Natural killer cell (primary cell): ENCODE data around the gene SORCS2. TPM values are rescaled to one million over a fixed set of nuclear protein-coding genes. Genes with fewer than 3 reads are reported as not detected.

Experiments used
- ATAC-seq, 3 donors: fragments of 150-1000 bp in 2 of 3; fragments of 200-7000 bp in 1 of 3; cut with Tn5 transposase; 1 replicate in 1 of 3; 2 replicates in 2 of 3; pipeline ENCODE4 v1.10.0; 2021; ENCODE audit warnings: mild to moderate bottlenecking in 2 of 3, moderate library complexity in 2 of 3
- DNase-seq, 2 donors: peaks; one replicate each; pipeline versions ENCODE4 v3.0.0 to v3.0.0-alpha.2; 2013 to 2021; ENCODE audit warnings: mixed read lengths in 1 of 2
- H3K27ac ChIP-seq: one replicate; pipeline ENCODE4 v1.5.1; 2013; ENCODE audit warnings: mild to moderate bottlenecking, low read length
- H3K27me3 ChIP-seq: one replicate; pipeline ENCODE4 v1.6.1; 2013; ENCODE audit warnings: low read length; ENCODE audit not compliant: control insufficient read depth, insufficient read depth
- H3K36me3 ChIP-seq: one replicate; pipeline ENCODE4 v1.6.1; 2013; ENCODE audit warnings: low read length; ENCODE audit not compliant: control insufficient read depth, insufficient read depth
- H3K4me1 ChIP-seq: one replicate; pipeline ENCODE4 v1.6.1; 2013; ENCODE audit warnings: low read length; ENCODE audit not compliant: control insufficient read depth, insufficient read depth
- H3K4me3 ChIP-seq: one replicate; pipeline ENCODE4 v1.5.1; 2013; ENCODE audit warnings: low read length
- H3K9me3 ChIP-seq: one replicate; pipeline ENCODE4 v1.6.1; 2013; ENCODE audit warnings: low read length; ENCODE audit not compliant: control insufficient read depth, insufficient read depth
- H3K27ac Mint-ChIP-seq, 2 donors: one replicate each; pipeline ENCODE4 v1.8.0; 2022; ENCODE audit warnings: mild to moderate bottlenecking in 2 of 2, mixed read lengths in 2 of 2, moderate library complexity in 1 of 2
- H3K27me3 Mint-ChIP-seq, 2 donors: one replicate each; pipeline ENCODE4 v1.8.0; 2022; ENCODE audit warnings: low read depth in 2 of 2, mixed read lengths in 2 of 2
- H3K36me3 Mint-ChIP-seq: one replicate; pipeline ENCODE4 v1.8.0; 2022; ENCODE audit warnings: mixed read lengths
- H3K4me1 Mint-ChIP-seq, 2 donors: one replicate each; pipeline ENCODE4 v1.8.0; 2022; ENCODE audit warnings: mixed read lengths in 2 of 2
- H3K4me3 Mint-ChIP-seq: one replicate; pipeline ENCODE4 v1.8.0; 2022; ENCODE audit warnings: mild to moderate bottlenecking, moderate library complexity, mixed read lengths
- H3K9me3 Mint-ChIP-seq, 2 donors: one replicate each; pipeline ENCODE4 v1.8.0; 2022; ENCODE audit warnings: mixed read lengths in 2 of 2
- WGBS: methylation state at CpG from one replicate; pipeline ENCODE4 v1.1.7; 2013; ENCODE audit warnings: missing lambda C conversion rate; ENCODE audit not compliant: insufficient coverage; 5-methylcytosine and 5-hydroxymethylcytosine counted together
- intact Hi-C: fragments of 100-400 bp; cut with micrococcal nuclease; formaldehyde crosslinking; loops from one replicate; pipeline ENCODE4 v1.14.2; 2022
- total RNA-seq, 4 donors: library from RNA; stranded (reverse); fragments of 120-200 nt in 1 of 4; gene quantifications; one replicate each; pipeline versions ENCODE4 v1.2.3 to v1.2.4, GENCODE V29; 2013 to 2022
- TF ChIP-seq, protein P1 (sequence below): fragments of 200-600 bp; IDR thresholded peaks from one replicate; pipeline ENCODE4 v1.8.0; 2022; ENCODE audit warnings: antibody characterized with exemption

The SORCS2 gene
- total RNA-seq, 3 donors from 2014 or later (not counting 1 experiment from before 2014, with no cell fraction given): 1.2 to 2.5 (median 1.4) TPM

DNA sequence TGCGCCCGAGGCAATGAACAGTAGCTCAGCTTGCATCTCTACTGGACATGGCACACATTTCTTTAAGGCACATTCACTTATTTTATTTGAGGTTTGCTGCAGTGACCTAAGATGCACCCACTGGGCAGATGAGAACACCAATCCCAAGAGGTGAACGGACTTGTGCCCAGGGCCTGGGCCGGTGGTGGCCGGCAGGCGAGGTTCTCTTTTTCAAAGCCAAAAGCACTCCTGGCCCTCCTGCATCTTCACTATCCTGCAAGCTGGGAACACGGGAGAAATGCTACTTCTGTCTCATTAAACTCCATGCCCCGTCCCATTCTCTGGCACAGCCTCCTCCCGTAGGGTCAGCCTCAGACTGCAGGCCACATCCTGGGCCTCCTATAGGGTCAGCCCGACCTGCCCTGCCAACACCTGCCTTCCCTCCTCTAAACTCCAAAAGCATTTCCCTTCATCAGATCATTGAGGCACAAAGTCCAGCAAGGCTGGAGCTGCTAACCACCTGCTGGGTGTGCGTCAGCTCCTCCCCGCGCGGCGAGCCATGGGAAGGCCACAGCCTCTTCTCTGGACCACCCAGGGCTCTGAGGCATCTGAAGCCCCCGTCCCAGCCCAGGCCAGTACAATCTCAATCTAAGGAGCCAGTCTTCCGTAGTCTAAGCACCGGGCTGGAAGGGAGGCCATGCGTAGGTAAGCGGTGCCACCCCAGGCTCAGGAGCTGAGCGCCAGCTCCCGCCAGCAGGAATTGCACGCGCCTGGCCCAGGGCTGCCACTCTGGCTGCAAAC lies 581.3 kb downstream of the SORCS2 start:
- no peaks in the 10 kb centered on the region for H3K27me3 Mint-ChIP-seq
- WGBS: 88% methylated on average over 24 of the region's 24 CpGs
- TF ChIP-seq, protein P1, sequence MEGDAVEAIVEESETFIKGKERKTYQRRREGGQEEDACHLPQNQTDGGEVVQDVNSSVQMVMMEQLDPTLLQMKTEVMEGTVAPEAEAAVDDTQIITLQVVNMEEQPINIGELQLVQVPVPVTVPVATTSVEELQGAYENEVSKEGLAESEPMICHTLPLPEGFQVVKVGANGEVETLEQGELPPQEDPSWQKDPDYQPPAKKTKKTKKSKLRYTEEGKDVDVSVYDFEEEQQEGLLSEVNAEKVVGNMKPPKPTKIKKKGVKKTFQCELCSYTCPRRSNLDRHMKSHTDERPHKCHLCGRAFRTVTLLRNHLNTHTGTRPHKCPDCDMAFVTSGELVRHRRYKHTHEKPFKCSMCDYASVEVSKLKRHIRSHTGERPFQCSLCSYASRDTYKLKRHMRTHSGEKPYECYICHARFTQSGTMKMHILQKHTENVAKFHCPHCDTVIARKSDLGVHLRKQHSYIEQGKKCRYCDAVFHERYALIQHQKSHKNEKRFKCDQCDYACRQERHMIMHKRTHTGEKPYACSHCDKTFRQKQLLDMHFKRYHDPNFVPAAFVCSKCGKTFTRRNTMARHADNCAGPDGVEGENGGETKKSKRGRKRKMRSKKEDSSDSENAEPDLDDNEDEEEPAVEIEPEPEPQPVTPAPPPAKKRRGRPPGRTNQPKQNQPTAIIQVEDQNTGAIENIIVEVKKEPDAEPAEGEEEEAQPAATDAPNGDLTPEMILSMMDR: no peak
- ATAC-seq (no peak), DNase-seq (no peak)
- no peak overlapping the region for H3K27ac Mint-ChIP-seq
- peaks cover 7% of the 10 kb centered on the region for H3K4me1 ChIP-seq
- no peaks in the 10 kb centered on the region for H3K9me3 ChIP-seq
- H3K9me3 Mint-ChIP-seq: no peaks in the 10 kb centered on the region
- no peak overlapping the region for H3K4me3 Mint-ChIP-seq
- no peak overlapping the region for H3K4me3 ChIP-seq
- no peaks in the 10 kb centered on the region for H3K27me3 ChIP-seq
- intact Hi-C loops: no loop called here
- H3K27ac ChIP-seq: no peak overlapping the region
- no peaks in the 10 kb centered on the region for H3K36me3 ChIP-seq
- H3K36me3 Mint-ChIP-seq: no peaks in the 10 kb centered on the region
- H3K4me1 Mint-ChIP-seq: no peaks in the 10 kb centered on the region

DNA sequence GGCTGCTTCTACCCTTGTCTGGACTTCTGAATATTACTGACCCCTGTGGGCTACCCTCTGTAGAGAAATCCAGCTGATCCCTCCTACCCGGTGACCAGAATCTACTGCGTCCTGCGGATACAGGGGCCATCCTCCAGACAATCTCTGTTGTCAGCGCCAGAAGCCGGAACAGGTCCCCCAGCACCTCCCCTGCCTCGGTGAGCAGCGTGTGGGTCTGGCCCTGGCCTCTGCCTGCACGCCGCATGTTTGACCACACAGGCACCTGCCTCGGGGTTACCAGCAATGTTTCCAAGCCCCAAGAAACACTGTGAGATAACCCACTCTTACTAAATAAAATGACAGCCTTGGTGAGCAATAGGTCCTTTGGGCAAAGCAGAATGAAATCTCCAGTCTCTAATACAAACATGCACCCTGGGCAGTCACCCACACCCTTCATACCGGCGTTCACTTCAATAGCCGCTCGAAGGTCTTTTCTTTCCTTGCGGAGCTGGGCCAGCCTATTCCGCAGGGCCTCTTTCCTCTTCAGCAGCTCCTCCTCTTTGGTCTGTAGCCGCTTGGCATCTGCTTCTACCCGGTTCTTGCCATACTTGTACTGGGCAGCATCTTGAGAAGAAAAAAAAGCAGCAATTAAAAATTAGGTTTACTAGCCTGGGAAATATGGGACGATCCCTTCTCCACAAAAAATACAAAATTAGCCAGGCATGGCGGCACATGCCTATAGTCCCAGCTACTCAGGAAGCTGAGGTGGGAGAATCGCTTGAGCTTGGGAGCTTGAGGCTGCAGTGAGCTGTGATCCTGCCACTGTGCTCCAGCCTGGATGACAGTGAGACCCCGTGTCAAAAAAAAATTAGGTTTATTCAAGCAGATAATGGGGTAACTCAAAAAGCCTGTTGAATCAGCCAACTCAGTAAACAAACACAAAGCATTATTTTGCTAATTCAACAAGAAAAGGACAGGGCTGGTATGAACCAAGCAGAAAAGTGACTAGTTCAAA lies 582.3 kb downstream of the SORCS2 start:
- TF ChIP-seq, protein P1: no peak
- Mint-ChIP-seq H3K36me3 (no peaks in the 10 kb centered on the region), H3K9me3 (no peaks in the 10 kb centered on the region), H3K4me3 (no peak overlapping the region), H3K27me3 (no peaks in the 10 kb centered on the region), H3K4me1 (no peaks in the 10 kb centered on the region), H3K27ac (no peak overlapping the region)
- H3K4me1 ChIP-seq: peaks cover 7% of the 10 kb centered on the region
- no peaks in the 10 kb centered on the region for H3K27me3 ChIP-seq
- H3K36me3 ChIP-seq: no peaks in the 10 kb centered on the region
- intact Hi-C loops: no loop called here
- ATAC-seq: no peak
- no peaks in the 10 kb centered on the region for H3K9me3 ChIP-seq
- 90% methylated on average over 21 of the region's 22 CpGs for WGBS
- no peak overlapping the region for H3K4me3 ChIP-seq
- DNase-seq: no peak
- H3K27ac ChIP-seq: no peak overlapping the region

DNA sequence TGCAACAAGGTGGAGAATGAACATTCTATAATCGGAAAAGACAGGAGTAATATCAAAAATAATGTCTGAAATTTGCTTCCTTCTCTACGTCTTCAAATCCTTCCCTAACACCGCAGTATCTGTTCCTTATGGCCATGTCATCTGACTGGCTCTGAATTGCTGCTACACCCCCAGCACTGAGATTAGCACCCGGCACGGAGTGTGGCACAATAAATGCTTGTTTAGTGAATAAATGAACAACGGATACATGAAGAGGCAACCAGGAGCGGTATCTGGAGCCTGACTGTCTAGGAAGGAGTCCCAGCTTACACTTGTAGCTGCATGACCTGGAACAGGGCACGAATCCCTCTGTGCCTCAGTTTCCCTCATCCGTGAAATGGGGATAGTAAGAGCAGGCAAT lies 583.1 kb downstream of the SORCS2 start:
- Histone ChIP-seq H3K36me3 (no peaks in the 10 kb centered on the region), H3K27ac (no peak overlapping the region), H3K27me3 (no peaks in the 10 kb centered on the region), H3K4me3 (no peak overlapping the region), H3K4me1 (peaks cover 7% of the 10 kb centered on the region), H3K9me3 (no peaks in the 10 kb centered on the region)
- whole genome bisulfite sequencing: 87% methylated on average over 6 of the region's 9 CpGs
- Mint-ChIP-seq H3K36me3 (no peaks in the 10 kb centered on the region), H3K4me1 (no peaks in the 10 kb centered on the region), H3K27ac (no peak overlapping the region), H3K27me3 (no peaks in the 10 kb centered on the region), H3K4me3 (no peak overlapping the region), H3K9me3 (no peaks in the 10 kb centered on the region)
- no peak for DNase-seq
- ATAC-seq: no peak
- intact Hi-C loops: no loop called here
- TF ChIP-seq, protein P1: no peak
